GM18868 (cell line): Measurements from ENCODE around the gene MMP7.

Experiments
- ATAC-seq: cut with Tn5 transposase; IDR thresholded peaks from one replicate; pipeline ENCODE4 v1.9.1; 2021; ENCODE audit warnings: mild to moderate bottlenecking, moderate library complexity; ENCODE audit not compliant: unreplicated experiment

MMP7 gene, protein sequence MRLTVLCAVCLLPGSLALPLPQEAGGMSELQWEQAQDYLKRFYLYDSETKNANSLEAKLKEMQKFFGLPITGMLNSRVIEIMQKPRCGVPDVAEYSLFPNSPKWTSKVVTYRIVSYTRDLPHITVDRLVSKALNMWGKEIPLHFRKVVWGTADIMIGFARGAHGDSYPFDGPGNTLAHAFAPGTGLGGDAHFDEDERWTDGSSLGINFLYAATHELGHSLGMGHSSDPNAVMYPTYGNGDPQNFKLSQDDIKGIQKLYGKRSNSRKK

DNA sequence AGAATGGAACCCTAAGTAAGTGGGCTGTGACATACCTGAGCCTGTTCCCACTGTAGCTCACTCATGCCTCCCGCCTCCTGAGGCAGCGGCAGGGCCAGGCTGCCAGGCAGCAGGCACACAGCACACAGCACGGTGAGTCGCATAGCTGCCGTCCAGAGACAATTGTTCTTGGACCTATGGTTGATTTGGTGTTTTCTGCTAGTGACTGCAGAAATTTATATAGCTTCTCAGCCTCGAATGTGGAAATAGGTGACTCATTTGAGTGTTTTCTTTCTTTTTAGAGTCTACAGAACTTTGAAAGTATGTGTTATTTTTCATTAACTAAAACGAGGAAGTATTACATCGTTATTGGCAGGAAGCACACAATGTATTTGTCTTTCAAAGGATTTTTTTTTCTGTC, at the start of gene MMP7:
Gene MMP7 (minus strand): TSS at position 190 of the 400 bp plus-strand sequence. CDS start 47 bp downstream, at position 143.
- ATAC-seq = peak; percentile 57

DNA sequence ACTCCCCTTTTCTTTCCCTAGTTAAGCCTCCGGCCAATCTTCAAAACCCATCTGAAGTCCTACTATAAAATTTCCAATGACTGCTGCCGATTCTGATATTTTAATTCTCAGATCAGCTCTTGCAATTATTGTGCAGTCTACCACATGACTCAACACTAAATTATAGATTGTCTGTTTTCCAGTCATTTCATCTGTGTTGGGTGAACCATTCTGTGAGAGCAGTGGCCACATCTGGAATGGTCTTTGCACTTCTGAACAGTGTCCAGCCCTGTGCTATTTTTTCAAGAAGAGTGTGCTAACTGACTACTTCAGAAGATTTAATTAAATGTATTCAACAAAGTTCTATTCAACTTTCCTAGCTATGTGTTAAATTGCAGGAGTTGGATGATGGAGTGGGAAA, 47.2 kb upstream of the MMP7 start:
- no peak for ATAC-seq

DNA sequence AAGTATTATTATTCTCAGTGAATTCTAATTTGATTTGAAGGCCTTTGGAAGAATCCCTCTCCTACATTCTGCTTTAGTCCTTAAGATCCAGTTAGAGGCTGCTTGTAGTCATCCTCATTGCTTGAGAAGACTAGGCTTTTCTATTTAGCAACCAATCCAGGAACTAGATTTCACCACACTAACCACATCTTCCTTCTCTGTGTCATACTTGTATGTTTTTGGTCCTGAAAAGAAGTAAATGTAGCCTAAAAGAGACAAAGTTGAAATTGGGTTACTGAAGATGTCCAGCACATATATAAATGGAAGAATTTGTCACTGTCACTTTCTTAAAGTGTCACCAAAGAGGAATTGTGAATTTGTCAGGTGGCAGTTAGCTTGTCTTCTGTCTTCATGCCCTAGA, 46.6 kb upstream of the MMP7 start:
- peak; percentile 57 for ATAC-seq

DNA sequence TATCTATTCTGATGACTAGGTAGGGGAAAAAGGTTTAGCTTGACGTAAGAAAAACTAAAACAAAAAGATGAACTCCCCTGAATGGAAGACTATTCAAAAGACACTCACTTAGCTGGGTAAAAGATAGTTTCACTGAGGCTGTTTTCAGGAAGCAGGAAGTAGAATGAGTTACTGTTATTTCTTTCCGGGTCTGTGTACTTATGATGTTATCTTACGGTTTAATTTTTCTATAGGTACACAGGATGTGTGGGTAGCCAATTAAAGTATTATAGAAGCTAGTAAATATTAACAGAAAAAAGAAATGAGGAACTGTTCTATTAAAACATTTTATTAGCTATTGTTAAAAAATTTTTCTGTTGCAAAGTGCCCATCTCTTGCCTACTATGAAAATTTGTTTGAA, 45.8 kb upstream of the MMP7 start:
- no peak for ATAC-seq

DNA sequence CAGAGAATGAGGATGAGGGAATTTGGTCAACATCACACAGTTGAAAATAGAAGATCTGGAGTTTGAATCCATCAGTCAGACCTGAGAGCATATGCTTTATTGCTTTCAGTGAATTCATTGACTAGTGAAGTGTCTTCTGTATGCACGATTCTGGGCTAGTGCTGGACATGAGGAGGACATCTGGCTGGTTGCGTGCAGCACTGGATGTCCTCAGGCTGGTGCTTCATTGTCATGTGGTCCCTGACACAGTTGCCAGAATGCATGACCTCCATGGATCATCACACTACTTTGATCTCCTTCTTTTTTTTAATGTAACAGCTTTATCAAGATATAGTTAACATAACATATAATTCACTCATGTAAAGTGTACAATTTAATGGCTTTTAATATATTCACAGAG, 44.5 kb upstream of the MMP7 start:
- no peak for ATAC-seq

DNA sequence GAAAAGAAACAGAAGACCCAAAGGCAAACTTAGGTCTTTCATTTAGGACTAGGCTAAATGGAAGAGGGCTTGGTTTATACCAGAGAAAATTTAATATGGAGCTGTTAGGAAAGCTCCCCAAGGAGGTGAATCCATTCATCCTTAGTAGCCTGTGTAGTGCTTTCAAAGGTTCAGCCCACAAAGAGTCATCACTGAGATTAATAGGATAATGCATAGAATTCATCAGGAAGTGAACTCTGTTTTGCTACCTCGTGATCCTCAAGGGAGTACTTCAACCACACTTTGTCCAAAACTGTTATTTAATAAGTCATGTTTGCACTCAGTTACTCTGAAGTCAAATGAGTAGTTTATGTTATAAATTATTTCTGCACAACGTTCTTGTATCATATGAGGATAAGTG, 43.3 kb upstream of the MMP7 start:
- no peak for ATAC-seq

DNA sequence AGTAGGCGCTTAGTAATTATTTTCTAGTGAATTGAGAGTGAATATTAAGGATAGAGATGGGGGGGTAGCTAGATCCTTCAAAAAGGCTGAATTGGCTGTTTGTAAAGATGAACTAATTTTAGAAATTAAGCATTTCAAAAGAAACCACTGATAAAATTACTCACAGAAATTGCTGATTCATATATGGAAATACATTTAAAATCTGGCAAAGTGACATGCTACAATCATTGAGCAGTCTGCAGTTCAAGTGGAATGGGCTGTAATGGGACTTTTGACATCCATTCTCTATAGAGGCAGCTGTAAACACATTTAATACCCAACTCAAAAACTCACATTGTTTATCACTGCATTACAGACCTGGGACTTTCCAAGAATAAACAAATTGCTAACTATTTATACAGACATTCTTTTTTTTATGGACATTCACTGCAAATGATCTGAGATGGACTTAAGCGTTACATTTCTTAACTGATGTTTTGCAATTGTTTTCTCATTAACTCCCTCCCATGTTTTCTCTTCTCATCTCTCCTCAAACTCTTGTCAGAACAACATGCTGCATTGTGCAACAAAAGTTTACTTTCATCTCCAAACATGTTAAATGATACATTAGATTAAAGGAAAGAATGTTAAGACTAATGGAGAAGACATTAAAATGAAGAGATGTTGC, 42.1 kb upstream of the MMP7 start:
- ATAC-seq = no peak

DNA sequence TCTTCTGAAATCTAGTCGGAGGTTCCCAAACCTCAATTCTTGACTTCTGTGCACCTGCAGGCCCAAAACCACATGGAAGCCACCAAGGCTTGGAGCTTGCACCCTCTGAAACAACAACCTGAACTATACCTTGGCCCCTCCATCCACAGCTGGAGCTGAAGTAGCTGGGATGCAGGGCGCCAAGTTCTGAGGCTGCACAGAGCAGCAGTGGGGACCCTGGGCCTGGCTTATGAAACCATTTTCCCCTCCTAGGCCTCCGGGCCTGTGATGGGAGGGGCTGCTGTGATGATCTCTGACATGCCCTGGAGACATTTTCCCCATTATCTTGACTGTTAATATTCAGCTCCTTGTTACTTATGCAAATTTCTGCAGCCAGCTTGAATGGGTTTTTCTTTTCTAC, 38.3 kb upstream of the MMP7 start:
- no peak for ATAC-seq

DNA sequence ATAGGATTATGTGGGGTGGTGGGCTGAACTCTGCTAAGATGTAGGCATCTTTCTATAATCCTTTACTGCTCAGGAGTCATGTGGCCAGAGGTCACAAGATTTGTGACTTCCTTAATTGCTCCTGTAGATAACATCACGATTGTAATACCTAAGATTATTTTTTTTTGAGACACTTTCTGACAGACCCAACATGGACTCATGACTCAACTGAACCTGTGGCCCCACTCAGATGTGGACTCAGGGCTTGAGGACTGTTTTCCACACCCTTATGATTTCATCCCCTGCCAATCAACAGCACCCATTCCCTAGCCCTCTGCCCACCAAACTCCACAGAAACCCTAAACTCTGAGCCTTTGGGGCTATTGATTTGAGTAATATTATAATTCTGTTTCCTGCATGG, 35.6 kb upstream of the MMP7 start:
- ATAC-seq = no peak

DNA sequence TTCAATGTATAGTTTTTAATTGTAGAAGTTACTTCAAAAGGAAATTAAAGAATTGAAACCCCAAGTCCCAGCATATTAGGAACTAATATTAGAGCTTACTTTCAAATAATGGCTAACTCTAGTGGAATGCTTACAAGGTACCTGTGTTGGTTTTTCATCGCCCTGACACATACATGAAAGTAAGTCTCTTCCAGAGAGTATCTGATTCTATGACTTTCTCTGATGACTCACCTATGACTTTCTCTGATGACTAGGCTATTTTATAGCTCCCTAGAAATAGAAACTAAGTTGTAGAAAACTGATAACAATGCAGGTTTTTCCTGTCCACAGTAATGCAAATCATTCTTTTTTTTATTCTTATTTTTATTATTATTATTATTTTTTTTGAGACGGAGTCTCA, 33.6 kb upstream of the MMP7 start:
- ATAC-seq = peak; percentile 79

DNA sequence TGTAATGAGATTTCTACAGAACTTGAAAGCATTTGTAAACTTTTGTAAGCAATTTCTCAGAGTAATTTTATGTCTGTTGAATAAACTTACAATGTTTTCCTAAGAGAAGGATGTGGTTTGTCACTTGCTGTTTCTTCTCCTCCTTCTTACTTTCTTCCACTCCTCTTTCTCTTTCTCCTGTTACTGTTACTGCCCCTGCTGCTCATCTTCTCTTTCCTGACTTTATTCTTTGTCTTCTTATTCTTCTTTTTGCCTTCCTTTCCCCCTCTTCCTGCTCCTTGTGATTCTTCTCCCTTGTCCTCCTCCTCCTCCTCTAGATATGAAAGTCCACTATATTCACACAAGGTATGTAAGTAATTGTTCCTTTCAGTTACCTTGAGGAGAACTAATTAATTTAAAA, 31.1 kb upstream of the MMP7 start:
- no peak for ATAC-seq

DNA sequence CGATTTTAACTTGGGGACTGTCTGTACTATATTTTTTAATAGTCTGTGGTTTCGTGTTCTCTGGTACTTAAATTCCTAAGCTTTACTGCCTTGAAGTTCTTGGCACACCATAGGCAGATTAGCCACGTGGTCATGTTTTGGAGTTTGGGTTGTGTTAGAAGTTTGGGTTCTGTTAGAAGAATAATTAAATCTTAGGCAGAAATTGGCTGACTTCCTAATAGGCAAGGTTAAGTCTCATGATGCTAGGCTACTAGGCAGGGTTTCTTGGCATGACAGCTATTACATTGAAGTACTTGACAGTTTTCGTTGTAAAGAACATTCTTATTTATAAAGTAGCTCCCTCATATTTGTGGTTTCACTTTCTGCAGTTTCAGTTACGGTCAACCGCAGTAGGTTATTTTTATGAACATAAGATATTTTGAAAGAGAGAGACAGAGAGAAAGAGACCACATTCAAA, 30.0 kb upstream of the MMP7 start:
- ATAC-seq = peak; percentile 73

DNA sequence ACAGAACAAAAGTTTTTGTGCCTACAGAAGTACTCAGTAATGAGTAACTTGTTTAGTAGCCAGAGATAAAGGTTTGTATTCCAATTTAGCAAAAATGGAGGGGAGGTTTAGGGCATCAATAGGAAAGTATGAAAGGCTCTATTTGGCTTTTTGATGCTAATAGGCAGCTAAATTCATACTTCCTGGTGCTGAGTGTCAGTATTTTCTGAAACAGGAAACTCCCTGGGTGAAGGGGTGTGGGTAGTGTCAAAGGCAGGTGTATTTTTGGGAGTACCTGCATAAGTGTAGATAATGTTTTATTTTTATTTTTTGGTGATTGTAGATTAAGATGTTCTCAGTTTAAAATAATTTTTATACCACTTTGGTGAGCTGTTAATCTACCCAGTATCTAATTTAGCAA, 29.3 kb upstream of the MMP7 start:
- ATAC-seq = peak; percentile 40

DNA sequence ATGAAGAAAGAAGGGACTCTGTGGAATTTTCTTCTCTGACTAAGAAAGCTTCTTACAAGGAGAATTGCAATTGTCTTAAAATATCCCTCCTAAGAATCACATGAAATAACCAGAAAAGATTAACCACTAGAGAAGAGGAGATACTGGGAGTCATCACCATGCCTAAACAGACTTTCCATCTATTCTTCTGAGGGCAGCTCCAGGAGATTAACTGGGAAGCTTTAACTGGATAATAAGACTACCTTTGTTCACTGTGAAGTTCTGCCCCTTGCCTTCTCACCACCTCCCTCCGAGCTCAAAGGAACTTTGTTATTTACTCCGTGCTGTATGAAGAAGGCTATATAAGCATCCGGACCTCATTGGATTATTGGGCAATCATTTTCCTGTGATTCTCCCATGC, 24.5 kb upstream of the MMP7 start:
- ATAC-seq = no peak

DNA sequence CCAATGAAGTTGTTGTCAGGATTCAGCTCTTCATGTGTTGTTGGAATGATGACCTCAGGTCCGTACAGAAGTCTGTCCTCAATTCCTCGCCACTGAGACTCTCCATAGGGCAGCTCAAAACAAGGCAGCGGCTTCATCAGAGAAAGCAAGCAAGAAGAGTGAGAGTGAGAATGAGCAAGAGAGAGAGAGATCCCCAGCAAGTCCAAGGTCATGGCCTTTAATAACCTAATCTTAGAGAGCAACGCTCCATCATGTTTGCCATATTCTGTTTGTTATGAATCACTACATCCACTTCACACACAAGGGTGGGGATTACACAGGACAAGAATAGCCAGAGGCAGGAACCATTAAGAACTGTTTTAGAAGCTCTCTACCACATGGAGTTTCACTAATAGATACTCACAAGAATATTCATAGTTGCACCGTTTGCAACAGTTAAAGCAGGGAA, 23.3 kb upstream of the MMP7 start:
- ATAC-seq = peak; percentile 88

DNA sequence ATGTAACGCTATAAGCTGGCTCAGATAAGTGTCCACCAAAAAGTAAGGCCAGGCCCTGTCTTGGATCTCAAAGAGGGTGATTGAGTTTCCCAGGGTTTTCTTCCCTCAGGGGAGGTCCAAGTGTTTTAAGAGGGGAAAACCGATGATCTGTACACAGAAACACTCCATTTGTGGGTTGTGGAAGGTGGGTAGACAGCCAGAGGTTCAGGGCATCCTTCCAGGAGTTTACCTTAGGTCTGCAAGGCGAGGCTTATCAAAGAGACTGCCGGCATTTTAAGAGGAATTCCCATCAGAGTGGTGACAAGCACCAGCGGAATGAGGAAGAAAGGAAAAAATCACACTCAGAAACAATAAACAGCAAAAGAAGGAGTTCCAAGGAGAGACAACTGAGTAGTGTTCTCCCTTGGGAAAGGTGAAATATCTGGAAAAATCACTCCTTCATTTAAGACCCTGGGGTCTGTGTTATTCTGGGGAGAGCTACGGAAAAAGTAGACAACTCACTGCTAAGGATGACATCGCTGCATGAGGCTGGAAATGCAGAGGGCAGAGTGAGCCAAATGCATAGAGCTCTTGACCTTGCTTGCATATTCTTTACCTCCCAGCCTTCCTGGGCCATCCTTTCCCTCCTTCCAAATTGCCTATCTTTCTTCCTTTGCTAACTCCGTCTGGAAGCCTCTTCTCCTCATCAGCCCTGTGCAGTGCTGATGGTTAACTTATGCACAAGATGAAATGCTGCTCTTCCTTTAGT, 22.1 kb upstream of the MMP7 start:
- ATAC-seq = no peak

DNA sequence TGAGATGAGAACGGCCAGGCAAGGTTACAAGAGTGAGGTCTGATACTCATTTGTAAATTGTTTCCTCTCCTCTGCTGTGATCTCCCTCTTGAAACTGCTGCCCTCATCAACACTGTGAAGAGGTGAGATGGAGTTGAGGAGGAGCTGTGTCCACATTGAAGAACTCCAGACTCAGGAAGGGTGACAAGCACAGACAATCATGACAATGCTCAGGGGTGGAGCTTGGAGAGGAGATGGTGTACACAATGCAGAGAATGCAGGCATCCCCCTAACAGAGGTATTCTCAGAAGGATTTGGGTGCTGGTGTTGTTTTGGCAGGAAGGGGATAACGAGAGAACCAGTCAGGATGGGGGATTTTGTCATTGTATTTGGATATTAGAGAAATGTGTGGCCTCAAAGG, 21.5 kb upstream of the MMP7 start:
- ATAC-seq = no peak

DNA sequence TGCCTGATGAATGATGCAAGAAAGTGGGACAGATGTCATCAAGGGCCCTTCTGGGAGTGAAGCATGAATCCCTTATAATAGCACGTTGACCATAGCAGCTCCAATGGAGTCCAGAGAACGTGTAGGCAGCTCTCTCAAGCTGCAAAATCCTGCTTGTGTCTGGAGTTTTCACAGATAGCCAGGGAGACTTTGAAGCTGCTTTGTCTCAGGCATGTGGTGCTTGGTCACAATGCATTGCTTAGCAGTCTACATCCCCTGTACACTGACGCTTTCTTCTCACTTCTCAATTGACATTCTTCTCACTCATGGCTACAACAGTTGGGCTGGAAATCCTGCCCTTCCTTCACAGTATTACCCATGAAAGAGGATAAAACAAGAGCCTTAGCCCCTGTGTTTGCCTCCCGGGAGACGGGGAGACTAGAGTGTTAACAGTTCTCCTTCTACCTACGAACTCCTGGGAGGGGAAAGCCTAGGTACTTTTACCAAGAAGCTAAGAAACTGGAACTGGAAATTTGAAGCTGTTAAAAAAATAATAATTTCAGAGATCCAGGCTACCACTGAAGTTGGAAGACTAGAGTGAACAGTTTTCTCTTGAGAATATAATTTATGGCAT, 20.7 kb upstream of the MMP7 start:
- no peak for ATAC-seq

DNA sequence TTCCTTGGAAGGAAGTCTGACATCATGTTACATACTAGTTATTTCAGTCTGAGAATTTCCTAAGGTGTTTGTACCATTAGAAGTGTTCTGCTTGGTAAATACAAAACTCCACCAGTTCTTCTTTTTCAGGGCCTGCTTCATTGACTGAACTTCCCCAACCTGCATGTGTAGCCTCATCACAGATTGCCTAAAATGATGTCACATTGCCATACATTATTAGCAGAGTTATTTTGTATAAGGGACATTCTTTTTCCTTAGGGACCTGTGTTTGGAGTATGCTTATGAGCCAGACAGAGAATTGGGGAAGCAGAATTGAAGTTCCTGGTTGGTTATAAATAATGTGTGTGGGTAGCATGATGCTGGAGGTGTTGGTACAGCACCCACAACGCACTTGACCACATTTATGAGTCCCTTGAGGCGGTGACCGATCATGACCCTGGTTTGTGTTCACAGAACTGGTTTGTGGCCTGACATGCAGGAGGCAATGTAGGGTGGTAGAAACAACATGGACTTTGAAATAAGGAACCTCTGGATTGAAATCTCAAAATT, 16.4 kb upstream of the MMP7 start:
- peak; percentile 72 for ATAC-seq

DNA sequence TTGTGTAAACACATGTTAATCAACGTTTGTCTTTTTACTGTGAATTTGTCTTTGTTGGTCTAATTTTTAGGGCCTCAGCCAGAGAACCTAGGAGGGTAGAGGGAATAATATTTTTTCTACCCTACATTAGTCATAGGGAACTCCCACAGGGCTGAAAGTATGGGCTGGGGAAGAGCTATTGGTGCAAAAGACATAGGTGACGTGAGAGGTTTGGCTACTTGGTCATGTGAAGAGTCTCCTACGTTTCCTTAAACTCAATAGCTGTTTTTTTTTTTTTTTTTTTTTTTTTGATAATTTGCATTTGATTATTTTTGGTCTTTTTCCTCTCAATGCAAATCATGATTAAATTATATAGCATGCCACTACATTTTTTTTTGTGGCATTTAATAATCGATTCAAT, 15.9 kb upstream of the MMP7 start:
- peak; percentile 64 for ATAC-seq

DNA sequence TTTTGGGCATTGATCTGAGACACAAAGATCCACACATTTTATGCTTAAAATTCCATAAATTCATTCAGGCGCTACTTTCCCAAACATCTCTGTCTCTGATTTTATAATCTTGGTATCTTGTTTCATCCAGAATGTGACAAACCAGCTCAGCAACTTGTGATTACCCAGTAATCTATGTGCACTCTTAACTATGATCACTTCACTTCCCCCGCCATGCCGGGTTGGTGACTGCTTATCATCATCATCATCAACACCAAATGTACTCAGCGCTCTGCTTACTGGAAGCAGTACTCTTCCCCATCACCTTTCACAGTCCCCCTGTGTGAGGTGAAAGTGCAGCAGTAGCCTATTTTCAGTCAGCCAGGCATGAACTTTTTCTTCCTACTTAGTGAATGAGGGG, 15.2 kb upstream of the MMP7 start:
- ATAC-seq = no peak
